ENCODE data around the gene ADRA2C.
"Not testable (repeated sequence)": the region's sequence is repeated elsewhere in the genome, so short reads cannot be mapped to it uniquely, and the experiment has no call there.

ADRA2C gene

GRCh38 chr4:3810796-3811485 is 44.8 kb downstream of the ADRA2C start:
- DNase-seq (ENCODE audit: low read depth, low spot score): no peak

GRCh38 chr4:3811621-3812020 is 45.4 kb downstream of the ADRA2C start:
- no peak for DNase-seq (ENCODE audit: low read depth, low spot score)

GRCh38 chr4:3812211-3812934 is 46.2 kb downstream of the ADRA2C start:
- DNase-seq (ENCODE audit: low read depth, low spot score): no peak

- DNase-seq (ENCODE audit: low read depth, low spot score): no peak
These were observed 47.2 kb downstream of the ADRA2C start for GRCh38 chr4:3813151-3814052.

- DNase-seq (ENCODE audit: low read depth, low spot score): no peak
These were observed 47.9 kb downstream of the ADRA2C start for GRCh38 chr4:3814053-3814570.

GRCh38 chr4:3814838-3815237 is 48.7 kb downstream of the ADRA2C start:
- not testable (repeated sequence) for DNase-seq (ENCODE audit: low read depth, low spot score)

- DNase-seq (ENCODE audit: low read depth, low spot score): no peak
These were observed 50.2 kb downstream of the ADRA2C start for GRCh38 chr4:3816256-3816825.

- DNase-seq (ENCODE audit: low read depth, low spot score): no peak
These were observed 51.1 kb downstream of the ADRA2C start for GRCh38 chr4:3816983-3817960.

Data from smooth muscle cell of the brain vasculature (primary cell).